HEK293 (cell line): ENCODE results near the gene ATMIN.

Source experiments
- CTCF ChIA-PET: fragments of 350-600 bp; formaldehyde crosslinking; extraction: SDS; loops from one replicate; lab custom pipeline; 2021; ENCODE audit warnings: antibody characterized with exemption; lab: Yijun Ruan, JAX
- POLR2A ChIA-PET: fragments of 300-600 bp; formaldehyde crosslinking; extraction: SDS; loops from one replicate; lab custom pipeline; 2020; ENCODE audit warnings: antibody characterized with exemption, inconsistent platforms; lab: Yijun Ruan, JAX
- H3K27ac ChIP-seq: fragments of 200-500 bp; sonication (Bioruptor generic); 2 replicates; pipeline ENCODE4 v1.5.1; 2014; ENCODE audit warnings: low read depth, low read length, control low read depth, inconsistent platforms; ENCODE audit errors: extremely low read depth
- H3K36me3 ChIP-seq, 2 experiments: fragments of 200-500 bp in 1 of 2; sonication (Bioruptor generic) in 1 of 2; 1 replicate in 1 of 2; 2 replicates in 1 of 2; pipeline ENCODE4 v1.5.1; 2014 to 2017; ENCODE audit warnings: inconsistent platforms in 2 of 2, low read length in 2 of 2; ENCODE audit not compliant: control insufficient read depth in 2 of 2, insufficient read depth in 1 of 2
- H3K4me1 ChIP-seq: fragments of 200-500 bp; sonication (Bioruptor generic); 2 replicates; pipeline ENCODE4 v1.5.1; 2014; ENCODE audit warnings: mild to moderate bottlenecking, low read length, inconsistent platforms; ENCODE audit not compliant: control insufficient read depth, insufficient read depth
- H3K4me3 ChIP-seq: 2 replicates; pipeline ENCODE4 v1.5.1; 2011; ENCODE audit warnings: low read depth, mild to moderate bottlenecking, control low read depth, low read length, moderate library complexity
- H3K9me3 ChIP-seq: fragments of 200-500 bp; sonication (Bioruptor generic); 2 replicates; pipeline ENCODE4 v1.5.1; 2014; ENCODE audit warnings: low read depth, low read length, inconsistent platforms; ENCODE audit not compliant: control insufficient read depth, insufficient read depth
- KLF16 ChIP-seq: fragments of 450-650 bp; formaldehyde crosslinking; IDR thresholded peaks from 2 replicates; pipeline ENCODE4 v1.5.1; 2017; ENCODE audit warnings: missing biosample characterization, missing genetic modification characterization
- SP7 ChIP-seq: fragments of 450-650 bp; formaldehyde crosslinking; IDR thresholded peaks from 2 replicates; pipeline ENCODE4 v1.5.1; 2016; ENCODE audit warnings: missing biosample characterization, missing genetic modification characterization
- ZBTB11 ChIP-seq: fragments of 450-650 bp; formaldehyde crosslinking; conservative IDR thresholded peaks from 2 replicates; pipeline ENCODE4 v1.5.1; 2016; ENCODE audit warnings: low read depth, missing biosample characterization, missing genetic modification characterization
- ZFP37 ChIP-seq: fragments of 450-650 bp; formaldehyde crosslinking; IDR thresholded peaks from 2 replicates; pipeline ENCODE4 v1.5.1; 2016; ENCODE audit warnings: missing biosample characterization, missing genetic modification characterization
- ZNF133 ChIP-seq: fragments of 450-650 bp; formaldehyde crosslinking; IDR thresholded peaks from 2 replicates; pipeline ENCODE4 v1.5.1; 2016; ENCODE audit warnings: missing biosample characterization, missing genetic modification characterization
- ZNF146 ChIP-seq: fragments of 450-650 bp; formaldehyde crosslinking; IDR thresholded peaks from 2 replicates; pipeline ENCODE4 v1.5.1; 2016; ENCODE audit warnings: missing biosample characterization, missing genetic modification characterization
- ZNF155 ChIP-seq: fragments of 450-650 bp; formaldehyde crosslinking; IDR thresholded peaks from 2 replicates; pipeline ENCODE4 v1.5.1; 2016; ENCODE audit warnings: missing biosample characterization, missing genetic modification characterization
- ZNF174 ChIP-seq: fragments of 450-650 bp; formaldehyde crosslinking; IDR thresholded peaks from 2 replicates; pipeline ENCODE4 v1.5.0; 2017; ENCODE audit warnings: missing biosample characterization, mild to moderate bottlenecking, missing genetic modification characterization
- ZNF280D ChIP-seq: fragments of 450-650 bp; formaldehyde crosslinking; IDR thresholded peaks from 2 replicates; pipeline ENCODE4 v1.5.1; 2016; ENCODE audit warnings: missing biosample characterization, missing genetic modification characterization
- ZNF350 ChIP-seq: fragments of 450-650 bp; formaldehyde crosslinking; IDR thresholded peaks from 2 replicates; pipeline ENCODE4 v1.5.0; 2017; ENCODE audit warnings: missing biosample characterization, mild to moderate bottlenecking, missing genetic modification characterization
- ZNF48 ChIP-seq: fragments of 450-650 bp; formaldehyde crosslinking; IDR thresholded peaks from 2 replicates; pipeline ENCODE4 v1.5.1; 2016; ENCODE audit warnings: missing biosample characterization, missing genetic modification characterization
- ZNF548 ChIP-seq: fragments of 450-650 bp; formaldehyde crosslinking; IDR thresholded peaks from 2 replicates; pipeline ENCODE4 v1.5.1; 2016; ENCODE audit warnings: missing biosample characterization, missing genetic modification characterization
- ZNF549 ChIP-seq: fragments of 450-650 bp; IDR thresholded peaks from 2 replicates; pipeline ENCODE4 v1.5.1; 2018; ENCODE audit warnings: missing biosample characterization, missing genetic modification characterization, mild to moderate bottlenecking, inconsistent platforms, moderate library complexity
- ZNF555 ChIP-seq: fragments of 450-650 bp; formaldehyde crosslinking; conservative IDR thresholded peaks from 2 replicates; pipeline ENCODE4 v1.5.1; 2017; ENCODE audit warnings: missing biosample characterization, mild to moderate bottlenecking, missing genetic modification characterization, inconsistent platforms
- ZNF580 ChIP-seq: fragments of 450-650 bp; formaldehyde crosslinking; IDR thresholded peaks from 2 replicates; pipeline ENCODE4 v1.5.1; 2016; ENCODE audit warnings: missing biosample characterization, missing genetic modification characterization
- ZNF692 ChIP-seq: fragments of 450-650 bp; formaldehyde crosslinking; IDR thresholded peaks from 2 replicates; pipeline ENCODE4 v1.5.1; 2016; ENCODE audit warnings: missing biosample characterization, missing genetic modification characterization
- ZNF701 ChIP-seq: fragments of 450-650 bp; formaldehyde crosslinking; IDR thresholded peaks from 2 replicates; pipeline ENCODE4 v1.5.1; 2016; ENCODE audit warnings: missing biosample characterization, missing genetic modification characterization
- ZNF785 ChIP-seq: fragments of 450-650 bp; formaldehyde crosslinking; IDR thresholded peaks from 2 replicates; pipeline ENCODE4 v1.5.1; 2016; ENCODE audit warnings: missing biosample characterization, missing genetic modification characterization
- ZNF791 ChIP-seq: fragments of 450-650 bp; formaldehyde crosslinking; IDR thresholded peaks from 2 replicates; pipeline ENCODE4 v1.5.1; 2016; ENCODE audit warnings: missing biosample characterization, missing genetic modification characterization
- ZNF843 ChIP-seq: fragments of 450-650 bp; formaldehyde crosslinking; IDR thresholded peaks from 2 replicates; pipeline ENCODE4 v1.5.1; 2016; ENCODE audit warnings: missing biosample characterization, missing genetic modification characterization
- TF ChIP-seq, protein P1 (sequence below): fragments of 450-650 bp; formaldehyde crosslinking; IDR thresholded peaks from 2 replicates; pipeline ENCODE4 v1.5.1; 2017; ENCODE audit warnings: missing biosample characterization, missing genetic modification characterization
- TF ChIP-seq, protein P2 (sequence below): fragments of 450-650 bp; formaldehyde crosslinking; IDR thresholded peaks from 2 replicates; pipeline ENCODE4 v1.5.1; 2016; ENCODE audit warnings: missing biosample characterization, missing genetic modification characterization
- TF ChIP-seq, protein P3 (sequence below): fragments of 450-650 bp; formaldehyde crosslinking; IDR thresholded peaks from 2 replicates; pipeline ENCODE4 v1.5.1; 2017; ENCODE audit warnings: missing biosample characterization, missing genetic modification characterization

The ATMIN gene

GRCh38 chr16:81000873-81001272 lies 34.8 kb upstream of the ATMIN start:
- CTCF ChIA-PET = no interaction called here
- Histone ChIP-seq H3K4me3 (no peak overlapping the region), H3K27ac (no peak overlapping the region), H3K4me1 (peaks cover 10% of the 10 kb centered on the region), H3K9me3 (no peaks in the 10 kb centered on the region), H3K36me3 (no peaks in the 10 kb centered on the region)
- POLR2A ChIA-PET = interaction anchor here (0.6 kb wide), 1 partner anchor 402 kb away, joined by 5 read pairs; no protein-coding TSS in a partner anchor
- peak; percentile 32; the same call in 1 of the 2 replicates for TF ChIP-seq ZNF580
- peak; percentile 76 for TF ChIP-seq ZNF146 (tag by site-specific recombination)
- TF ChIP-seq ZNF785 = no peak

DNA sequence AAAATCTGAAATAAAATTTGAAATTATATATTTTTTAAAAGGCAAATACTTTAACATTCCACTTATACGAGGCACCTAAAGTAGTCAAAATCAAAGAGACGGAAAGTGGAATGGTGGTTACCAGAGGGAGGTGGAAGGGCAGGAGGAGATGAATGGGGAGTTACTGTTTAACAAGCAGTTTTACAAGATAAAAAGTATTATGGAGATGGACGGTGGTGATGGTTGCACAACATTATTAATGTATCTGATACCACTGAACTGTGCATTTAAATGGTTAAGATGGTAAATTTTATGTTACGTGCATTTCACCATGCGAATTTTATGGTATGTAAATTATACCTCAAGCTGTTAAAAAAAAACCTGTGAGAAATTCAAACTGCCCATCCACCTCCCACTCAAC lies 34.3 kb upstream of the ATMIN start:
- no peaks in the 10 kb centered on the region for H3K36me3 ChIP-seq
- H3K4me3 ChIP-seq = no peak overlapping the region
- no peaks in the 10 kb centered on the region for H3K9me3 ChIP-seq
- no peak overlapping the region for H3K27ac ChIP-seq
- peaks cover 8% of the 10 kb centered on the region for H3K4me1 ChIP-seq
- CTCF ChIA-PET = interaction anchor here (1.0 kb wide), 1 partner anchor 27 kb away, joined by 3 read pairs; no protein-coding TSS in a partner anchor
- POLR2A ChIA-PET = interaction anchor here (0.6 kb wide), 1 partner anchor 402 kb away, joined by 5 read pairs; no protein-coding TSS in a partner anchor
- 0 out of 2 replicates have a peak, but pooled peaks have one; percentile 20 for TF ChIP-seq ZNF692 (tag by site-specific recombination)
- TF ChIP-seq ZNF155 = no peak
- TF ChIP-seq ZNF48 (tag by site-specific recombination) = no peak
- no peak for TF ChIP-seq ZNF174 (tag by site-specific recombination)
- peak; percentile 42; the same call in 1 of the 2 replicates for TF ChIP-seq KLF16 (tag by site-specific recombination)
- no peak for TF ChIP-seq ZBTB11 (tag by site-specific recombination)
- TF ChIP-seq, protein P1, sequence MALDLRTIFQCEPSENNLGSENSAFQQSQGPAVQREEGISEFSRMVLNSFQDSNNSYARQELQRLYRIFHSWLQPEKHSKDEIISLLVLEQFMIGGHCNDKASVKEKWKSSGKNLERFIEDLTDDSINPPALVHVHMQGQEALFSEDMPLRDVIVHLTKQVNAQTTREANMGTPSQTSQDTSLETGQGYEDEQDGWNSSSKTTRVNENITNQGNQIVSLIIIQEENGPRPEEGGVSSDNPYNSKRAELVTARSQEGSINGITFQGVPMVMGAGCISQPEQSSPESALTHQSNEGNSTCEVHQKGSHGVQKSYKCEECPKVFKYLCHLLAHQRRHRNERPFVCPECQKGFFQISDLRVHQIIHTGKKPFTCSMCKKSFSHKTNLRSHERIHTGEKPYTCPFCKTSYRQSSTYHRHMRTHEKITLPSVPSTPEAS = no peak
- no peak for TF ChIP-seq ZNF701 (tag by site-specific recombination)
- no peak for TF ChIP-seq ZNF280D
- no peak for TF ChIP-seq ZNF791 (tag by site-specific recombination)
- TF ChIP-seq, protein P2, sequence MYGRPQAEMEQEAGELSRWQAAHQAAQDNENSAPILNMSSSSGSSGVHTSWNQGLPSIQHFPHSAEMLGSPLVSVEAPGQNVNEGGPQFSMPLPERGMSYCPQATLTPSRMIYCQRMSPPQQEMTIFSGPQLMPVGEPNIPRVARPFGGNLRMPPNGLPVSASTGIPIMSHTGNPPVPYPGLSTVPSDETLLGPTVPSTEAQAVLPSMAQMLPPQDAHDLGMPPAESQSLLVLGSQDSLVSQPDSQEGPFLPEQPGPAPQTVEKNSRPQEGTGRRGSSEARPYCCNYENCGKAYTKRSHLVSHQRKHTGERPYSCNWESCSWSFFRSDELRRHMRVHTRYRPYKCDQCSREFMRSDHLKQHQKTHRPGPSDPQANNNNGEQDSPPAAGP = no peak
- TF ChIP-seq ZFP37 (tag by site-specific recombination) = no peak
- TF ChIP-seq, protein P3, sequence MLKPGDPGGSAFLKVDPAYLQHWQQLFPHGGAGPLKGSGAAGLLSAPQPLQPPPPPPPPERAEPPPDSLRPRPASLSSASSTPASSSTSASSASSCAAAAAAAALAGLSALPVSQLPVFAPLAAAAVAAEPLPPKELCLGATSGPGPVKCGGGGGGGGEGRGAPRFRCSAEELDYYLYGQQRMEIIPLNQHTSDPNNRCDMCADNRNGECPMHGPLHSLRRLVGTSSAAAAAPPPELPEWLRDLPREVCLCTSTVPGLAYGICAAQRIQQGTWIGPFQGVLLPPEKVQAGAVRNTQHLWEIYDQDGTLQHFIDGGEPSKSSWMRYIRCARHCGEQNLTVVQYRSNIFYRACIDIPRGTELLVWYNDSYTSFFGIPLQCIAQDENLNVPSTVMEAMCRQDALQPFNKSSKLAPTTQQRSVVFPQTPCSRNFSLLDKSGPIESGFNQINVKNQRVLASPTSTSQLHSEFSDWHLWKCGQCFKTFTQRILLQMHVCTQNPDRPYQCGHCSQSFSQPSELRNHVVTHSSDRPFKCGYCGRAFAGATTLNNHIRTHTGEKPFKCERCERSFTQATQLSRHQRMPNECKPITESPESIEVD (tag by site-specific recombination) = peak; percentile 87
- peak; percentile 28; the same call in 1 of the 2 replicates for TF ChIP-seq ZNF843 (tag by site-specific recombination)
- no peak for TF ChIP-seq ZNF133 (tag by site-specific recombination)
- peak; percentile 52 for TF ChIP-seq SP7 (tag by site-specific recombination)
- TF ChIP-seq ZNF549 = no peak
- TF ChIP-seq ZNF548 (tag by site-specific recombination) = no peak
- TF ChIP-seq ZNF555 (tag by site-specific recombination) = no peak
- no peak for TF ChIP-seq ZNF350 (tag by site-specific recombination)
